Measurements from ENCODE around the gene LRMDA. TPM values are rescaled to one million over a fixed set of nuclear protein-coding genes. Genes with fewer than 3 reads are reported as not detected.

Gene LRMDA
- total RNA-seq, 6 donors from 2014 or later: 12.8 to 185 (median 18.1) TPM

DNA sequence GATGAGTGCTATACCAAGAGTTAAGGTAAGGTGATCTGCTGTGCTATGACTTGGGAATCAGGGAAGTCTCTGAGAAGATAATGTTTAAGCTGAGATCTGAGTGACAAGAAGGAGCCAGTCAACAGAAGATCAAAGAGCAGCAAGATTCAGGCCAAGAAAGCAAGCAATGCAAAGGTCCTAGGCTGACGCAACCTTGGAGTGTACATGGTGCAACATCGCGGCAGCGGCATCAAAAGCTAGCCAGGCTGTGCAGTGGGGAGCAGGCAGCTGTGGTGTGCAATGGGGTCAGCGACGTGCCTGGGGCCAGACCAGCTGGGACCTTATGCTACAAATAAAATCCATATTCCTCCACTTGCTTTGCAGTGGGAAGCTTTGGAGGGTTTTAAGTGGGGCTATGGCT lies 324.1 kb downstream of the LRMDA start:
- WGBS, 2 donors: 77 to 82% methylated on average over 6 of the region's 6 CpGs
- DNase-seq: peak in 1 of 2 donors; percentile 39

DNA sequence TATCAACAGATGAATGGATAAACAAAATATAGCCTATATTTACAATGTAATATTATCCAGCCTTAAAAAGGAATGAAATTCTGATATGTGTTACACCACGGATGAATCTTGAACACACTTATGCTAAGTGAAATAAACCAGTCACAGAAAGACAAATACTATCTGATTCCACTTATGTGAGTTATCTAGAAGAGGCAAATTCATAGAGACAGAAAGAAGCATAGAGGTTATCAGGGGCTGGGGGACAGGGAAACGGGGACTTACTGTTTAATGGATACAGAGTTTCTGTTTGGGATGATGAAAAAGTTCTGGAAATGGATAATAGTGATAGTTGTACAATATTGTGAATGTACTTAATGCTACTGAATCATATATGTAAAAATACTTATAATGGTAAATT lies 329.9 kb downstream of the LRMDA start:
- 81 to 83% methylated on average over 2 of the region's 2 CpGs for whole genome bisulfite sequencing, 2 donors
- Histone ChIP-seq H3K27me3 (no peaks in the 10 kb centered on the region), H3K4me1 (peaks cover 0 to 3% (median 0%) of the 10 kb centered on the region in 4 donors), H3K36me3 (no peaks in the 10 kb centered on the region), H3K27ac (no peak overlapping the region), H3K4me3 (no peak overlapping the region), H3K9me3 (no peaks in the 10 kb centered on the region)
- DNase-seq (no peak), ATAC-seq (ENCODE audit: low FRiP score in 2 of 2) (no peak)
- TF ChIP-seq, protein P1, sequence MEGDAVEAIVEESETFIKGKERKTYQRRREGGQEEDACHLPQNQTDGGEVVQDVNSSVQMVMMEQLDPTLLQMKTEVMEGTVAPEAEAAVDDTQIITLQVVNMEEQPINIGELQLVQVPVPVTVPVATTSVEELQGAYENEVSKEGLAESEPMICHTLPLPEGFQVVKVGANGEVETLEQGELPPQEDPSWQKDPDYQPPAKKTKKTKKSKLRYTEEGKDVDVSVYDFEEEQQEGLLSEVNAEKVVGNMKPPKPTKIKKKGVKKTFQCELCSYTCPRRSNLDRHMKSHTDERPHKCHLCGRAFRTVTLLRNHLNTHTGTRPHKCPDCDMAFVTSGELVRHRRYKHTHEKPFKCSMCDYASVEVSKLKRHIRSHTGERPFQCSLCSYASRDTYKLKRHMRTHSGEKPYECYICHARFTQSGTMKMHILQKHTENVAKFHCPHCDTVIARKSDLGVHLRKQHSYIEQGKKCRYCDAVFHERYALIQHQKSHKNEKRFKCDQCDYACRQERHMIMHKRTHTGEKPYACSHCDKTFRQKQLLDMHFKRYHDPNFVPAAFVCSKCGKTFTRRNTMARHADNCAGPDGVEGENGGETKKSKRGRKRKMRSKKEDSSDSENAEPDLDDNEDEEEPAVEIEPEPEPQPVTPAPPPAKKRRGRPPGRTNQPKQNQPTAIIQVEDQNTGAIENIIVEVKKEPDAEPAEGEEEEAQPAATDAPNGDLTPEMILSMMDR (IDR thresholded peaks at IDR 0.05): no peak
- TF ChIP-seq POLR2AphosphoS5 (IDR thresholded peaks at IDR 0.05) (no peak), EP300 (IDR thresholded peaks at IDR 0.05) (no peak), POLR2A (IDR thresholded peaks at IDR 0.05) (no peak)

More for the DNA sequence above, 324.1 kb downstream of the LRMDA start:
- ATAC-seq (ENCODE audit: low FRiP score in 2 of 2): no peak
- H3K9me3 ChIP-seq: no peaks in the 10 kb centered on the region
- no peak overlapping the region for H3K4me3 ChIP-seq
- no peaks in the 10 kb centered on the region for H3K4me1 ChIP-seq
- H3K27ac ChIP-seq: no peak overlapping the region
- TF ChIP-seq EP300 (IDR thresholded peaks at IDR 0.05): no peak
- TF ChIP-seq POLR2AphosphoS5 (IDR thresholded peaks at IDR 0.05): no peak
- TF ChIP-seq POLR2A (IDR thresholded peaks at IDR 0.05): no peak
- TF ChIP-seq, protein P1 (IDR thresholded peaks at IDR 0.05): no peak
- no peaks in the 10 kb centered on the region for H3K36me3 ChIP-seq
- H3K27me3 ChIP-seq: no peaks in the 10 kb centered on the region

DNA sequence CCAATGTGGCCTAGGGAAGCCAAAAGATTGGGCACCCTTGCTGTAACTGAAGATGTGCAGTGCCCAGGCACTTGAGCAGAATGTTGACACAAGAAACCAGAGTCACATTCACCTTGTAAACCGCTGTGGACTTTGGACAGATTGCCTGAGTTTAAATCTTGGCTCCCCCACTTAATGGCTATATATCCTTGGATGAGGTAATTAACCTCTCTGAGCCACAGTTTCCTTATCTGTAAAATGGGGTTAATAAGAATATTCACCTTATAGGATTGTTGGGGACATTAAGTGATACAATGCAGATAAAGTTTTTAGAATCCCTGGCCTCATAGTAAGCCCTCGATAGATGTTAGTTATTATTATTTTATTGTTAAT lies 331.0 kb downstream of the LRMDA start:
- Histone ChIP-seq H3K27me3 (no peaks in the 10 kb centered on the region), H3K9me3 (no peaks in the 10 kb centered on the region), H3K4me3 (no peak overlapping the region), H3K36me3 (no peaks in the 10 kb centered on the region), H3K4me1 (peaks cover 0 to 3% (median 0%) of the 10 kb centered on the region in 4 donors), H3K27ac (no peak overlapping the region)
- ATAC-seq (ENCODE audit: low FRiP score in 2 of 2) (no peak), DNase-seq (no peak)
- WGBS, 2 donors: 87 to 94% methylated on average over 2 of the region's 2 CpGs
- TF ChIP-seq, protein P1 (IDR thresholded peaks at IDR 0.05): no peak
- no peak for TF ChIP-seq EP300 (IDR thresholded peaks at IDR 0.05)
- no peak for TF ChIP-seq POLR2A (IDR thresholded peaks at IDR 0.05)
- TF ChIP-seq POLR2AphosphoS5 (IDR thresholded peaks at IDR 0.05): no peak

DNA sequence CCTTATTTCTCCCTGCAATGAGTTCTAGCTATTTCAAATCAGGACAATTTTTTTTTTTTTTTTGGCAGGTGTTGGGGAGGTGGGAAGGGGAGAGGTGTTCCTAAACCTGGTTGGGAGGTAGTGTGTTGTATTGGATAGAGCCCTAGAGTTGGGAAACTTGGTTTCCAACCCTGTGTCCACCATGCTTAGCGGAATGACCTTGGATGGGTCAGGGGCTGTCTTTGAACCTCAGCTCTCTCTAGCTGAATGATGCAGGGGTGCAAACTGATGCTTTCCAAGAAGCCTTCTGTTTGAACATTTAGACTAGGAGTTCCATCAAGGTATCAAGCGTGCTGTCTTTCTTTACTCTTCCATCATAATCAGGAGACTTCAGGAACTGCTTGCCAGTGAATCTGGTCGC lies 332.2 kb downstream of the LRMDA start:
- Histone ChIP-seq H3K4me3 (no peak overlapping the region), H3K27me3 (no peaks in the 10 kb centered on the region), H3K27ac (no peak overlapping the region), H3K9me3 (no peaks in the 10 kb centered on the region), H3K36me3 (no peaks in the 10 kb centered on the region), H3K4me1 (peaks cover 0 to 3% (median 0%) of the 10 kb centered on the region in 4 donors)
- TF ChIP-seq, protein P1 (IDR thresholded peaks at IDR 0.05): no peak
- TF ChIP-seq EP300 (IDR thresholded peaks at IDR 0.05) (no peak), POLR2AphosphoS5 (IDR thresholded peaks at IDR 0.05) (no peak), POLR2A (IDR thresholded peaks at IDR 0.05) (no peak)
- DNase-seq: no peak
- ATAC-seq (ENCODE audit: low FRiP score in 2 of 2): no peak
- WGBS, 2 donors: 93 to 95% methylated on average over 3 of the region's 3 CpGs
